GM19025 (cell line): Measurements from ENCODE around the gene CROT.
"Not testable (repeated sequence)": the region's sequence is repeated elsewhere in the genome, so short reads cannot be mapped to it uniquely, and the experiment has no call there.

Experiments
- ATAC-seq: cut with Tn5 transposase; IDR thresholded peaks from one replicate; pipeline ENCODE4 v1.9.1; 2021; ENCODE audit warnings: mild to moderate bottlenecking, low read depth, moderate library complexity; ENCODE audit not compliant: unreplicated experiment

Gene CROT

GRCh38 chr7:87345166-87345927, at the start of gene CROT:
CROT (plus strand) TSS chr7:87345664; CDS start chr7:87349069, 3,405 bp downstream.
- peak; percentile 98 for ATAC-seq

DNA sequence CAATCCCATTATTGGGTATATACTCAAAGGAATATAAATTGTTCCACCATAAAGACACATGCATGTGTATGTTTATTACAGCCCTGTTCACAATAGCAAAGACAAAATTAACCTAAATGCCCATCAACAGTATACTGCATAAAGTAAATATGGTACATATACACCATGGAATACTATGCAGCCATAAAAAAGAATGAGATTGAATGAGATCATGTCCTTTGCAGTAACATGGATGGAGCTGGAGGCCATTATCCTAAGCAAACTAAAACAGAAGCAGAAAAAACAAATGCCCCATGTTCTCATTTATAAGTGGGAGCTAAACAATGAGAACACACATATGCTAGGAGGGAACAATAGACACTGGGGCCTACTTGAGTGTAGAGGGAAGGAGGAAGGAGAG, 44.7 kb upstream of the CROT start:
- no peak for ATAC-seq

GRCh38 chr7:87310790-87311419, 34.6 kb upstream of the CROT start:
- no peak for ATAC-seq

GRCh38 chr7:87312215-87312865, 33.1 kb upstream of the CROT start:
- no peak for ATAC-seq

- ATAC-seq: peak; percentile 89
These were observed 29.3 kb upstream of the CROT start for GRCh38 chr7:87316097-87316700.

DNA sequence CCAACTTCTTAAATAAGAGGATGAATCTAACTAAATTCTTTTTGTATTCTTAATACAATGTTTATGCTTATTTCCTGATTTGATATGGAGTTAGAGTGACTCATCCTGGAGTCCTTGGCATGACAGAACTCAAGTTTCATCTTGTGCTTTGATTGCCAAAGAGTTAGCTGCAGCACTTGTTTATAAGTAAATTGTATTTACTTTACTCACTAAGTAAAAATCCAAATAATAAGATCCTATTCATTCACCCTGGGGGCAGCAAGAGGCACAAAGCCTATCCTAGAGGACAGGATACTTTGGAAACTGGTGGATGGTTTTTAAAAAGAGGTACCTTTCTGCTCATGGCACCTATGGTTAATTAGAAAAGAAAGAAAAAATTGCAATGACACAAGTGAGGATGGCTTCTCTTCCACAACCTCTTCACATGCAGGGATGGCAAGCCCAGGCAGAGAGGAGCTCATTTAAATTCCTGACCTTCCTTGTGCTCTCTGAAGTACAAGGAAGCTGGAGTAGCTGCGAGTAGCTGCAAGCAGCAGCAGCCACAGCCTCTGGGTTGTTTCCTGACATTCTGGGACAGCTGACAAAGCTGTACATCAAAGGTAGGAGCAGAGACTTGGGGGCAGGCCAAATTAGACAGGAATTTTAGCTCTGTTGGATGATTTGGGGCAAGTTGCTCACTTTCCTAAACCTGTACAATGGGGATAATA, 28.5 kb upstream of the CROT start:
- no peak for ATAC-seq

- no peak for ATAC-seq
These were observed 27.7 kb upstream of the CROT start for GRCh38 chr7:87317691-87318245.

GRCh38 chr7:87318741-87319140, 26.7 kb upstream of the CROT start:
- ATAC-seq: no peak

DNA sequence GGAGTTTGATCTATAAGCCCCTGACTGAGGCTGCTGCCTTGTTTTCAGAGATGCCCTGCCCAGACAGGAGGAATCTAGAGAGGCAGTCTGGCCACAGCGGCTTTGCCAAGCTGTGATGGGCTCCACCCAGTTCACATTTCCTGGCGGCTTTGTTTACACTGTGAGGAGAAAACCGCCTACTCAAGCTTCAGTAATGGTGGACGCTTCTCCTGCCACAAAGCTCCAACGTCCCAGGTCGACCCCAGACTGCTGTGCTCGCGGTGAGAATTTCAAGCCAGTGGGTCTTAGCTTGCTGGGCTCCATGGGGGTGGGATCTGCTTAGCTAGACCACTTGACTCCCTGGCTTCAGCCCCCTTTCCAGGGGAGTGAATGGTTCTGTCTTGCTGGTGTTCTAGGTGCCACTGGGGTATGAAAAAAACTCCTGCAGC, 26.3 kb upstream of the CROT start:
- not testable (repeated sequence) for ATAC-seq

DNA sequence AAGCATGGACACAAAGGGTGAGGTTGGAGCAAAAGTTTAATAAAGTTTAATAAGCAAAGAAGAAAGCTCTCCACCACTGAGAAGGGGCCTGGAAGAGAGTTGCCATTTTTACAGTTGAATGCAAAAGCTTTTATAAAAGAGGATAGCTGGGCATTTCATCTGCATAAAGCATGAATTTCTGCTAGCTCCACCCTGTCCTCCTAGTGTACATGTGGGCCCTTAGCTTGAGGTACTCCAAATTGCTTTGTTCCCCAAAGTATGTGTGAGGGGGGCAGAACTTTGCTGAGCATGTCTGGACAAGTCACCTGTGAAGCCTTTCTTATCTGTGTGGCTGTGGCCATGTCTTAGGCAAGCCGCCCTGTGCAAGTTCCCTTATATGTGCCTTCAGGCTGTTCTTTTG, 22.6 kb upstream of the CROT start:
- ATAC-seq: no peak

DNA sequence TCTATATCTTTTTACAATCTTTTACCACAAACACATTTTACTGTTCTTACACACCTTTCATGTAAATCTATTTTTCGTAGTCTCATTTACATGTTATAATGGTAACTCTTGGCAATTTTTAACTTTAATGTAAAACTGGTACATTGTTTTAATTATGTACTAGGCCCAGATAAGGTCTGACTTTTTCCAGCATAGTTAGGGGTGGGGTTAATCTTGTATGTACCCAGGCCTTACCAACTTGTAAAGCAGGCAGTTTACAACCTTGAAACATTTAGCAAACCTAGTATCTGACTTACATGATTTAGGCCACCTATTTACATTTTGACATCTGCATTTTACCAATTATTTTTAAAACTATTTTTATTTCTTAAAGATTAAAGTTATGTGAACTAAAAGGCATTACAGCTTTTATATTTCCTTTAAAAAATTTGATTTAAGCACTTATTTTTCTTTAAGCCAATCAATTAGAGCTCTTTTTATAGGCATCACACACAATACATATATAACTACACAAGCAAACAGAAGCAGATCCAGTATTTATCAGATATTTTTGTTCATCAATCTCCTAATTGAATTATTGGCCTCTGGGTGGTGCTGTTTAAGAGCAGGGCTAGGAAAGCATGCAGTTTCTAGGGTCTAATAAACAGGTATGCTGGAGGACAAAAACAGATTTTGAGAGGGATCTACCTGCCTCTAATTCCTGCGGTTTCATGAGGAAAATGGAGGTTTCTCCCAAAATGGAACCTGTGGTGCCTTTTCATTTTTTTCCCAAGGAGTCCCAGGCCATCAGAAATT, 19.7 kb upstream of the CROT start:
- ATAC-seq: no peak

- no peak for ATAC-seq
These were observed 17.2 kb upstream of the CROT start for GRCh38 chr7:87328281-87328680.

- ATAC-seq: no peak
These were observed 15.1 kb upstream of the CROT start for GRCh38 chr7:87330316-87330715.

- ATAC-seq: no peak
These were observed 14.5 kb upstream of the CROT start for GRCh38 chr7:87330942-87331341.

- ATAC-seq: no peak
These were observed 13.7 kb upstream of the CROT start for GRCh38 chr7:87331687-87332252.

DNA sequence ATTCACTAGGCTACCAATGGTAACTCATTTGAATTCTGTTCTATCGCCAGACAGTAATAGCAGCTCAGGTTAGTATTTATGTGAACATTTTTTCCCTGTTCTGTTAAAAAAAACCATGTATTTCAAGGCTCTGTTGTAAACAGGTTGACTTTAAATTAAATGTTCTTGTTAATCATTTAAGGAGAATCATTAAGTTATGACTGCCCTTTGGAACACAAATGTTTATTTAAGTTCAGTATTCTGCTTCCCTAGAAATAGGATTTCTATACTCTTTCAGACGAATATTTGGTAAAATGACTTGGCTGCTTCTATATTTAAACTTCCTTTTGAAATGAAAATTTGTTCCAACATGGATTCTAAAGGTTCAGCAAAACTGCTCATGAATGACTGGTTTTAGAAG, 13.1 kb upstream of the CROT start:
- no peak for ATAC-seq

GRCh38 chr7:87336136-87336535, 9.3 kb upstream of the CROT start:
- ATAC-seq: no peak

- ATAC-seq: no peak
These were observed 8.1 kb upstream of the CROT start for GRCh38 chr7:87337331-87337730.

- no peak for ATAC-seq
These were observed 6.0 kb upstream of the CROT start for GRCh38 chr7:87339373-87339897.
